ENCODE measurements around the gene TPM4. TPM values are rescaled to one million over a fixed set of nuclear protein-coding genes. Genes with fewer than 3 reads are reported as not detected.

Gene TPM4
- total and polyA plus RNA-seq, 2 of the 13 experiments (the other 11 are each of a cell fraction or from before 2014, with no cell fraction given) = 180 to 188 TPM

DNA sequence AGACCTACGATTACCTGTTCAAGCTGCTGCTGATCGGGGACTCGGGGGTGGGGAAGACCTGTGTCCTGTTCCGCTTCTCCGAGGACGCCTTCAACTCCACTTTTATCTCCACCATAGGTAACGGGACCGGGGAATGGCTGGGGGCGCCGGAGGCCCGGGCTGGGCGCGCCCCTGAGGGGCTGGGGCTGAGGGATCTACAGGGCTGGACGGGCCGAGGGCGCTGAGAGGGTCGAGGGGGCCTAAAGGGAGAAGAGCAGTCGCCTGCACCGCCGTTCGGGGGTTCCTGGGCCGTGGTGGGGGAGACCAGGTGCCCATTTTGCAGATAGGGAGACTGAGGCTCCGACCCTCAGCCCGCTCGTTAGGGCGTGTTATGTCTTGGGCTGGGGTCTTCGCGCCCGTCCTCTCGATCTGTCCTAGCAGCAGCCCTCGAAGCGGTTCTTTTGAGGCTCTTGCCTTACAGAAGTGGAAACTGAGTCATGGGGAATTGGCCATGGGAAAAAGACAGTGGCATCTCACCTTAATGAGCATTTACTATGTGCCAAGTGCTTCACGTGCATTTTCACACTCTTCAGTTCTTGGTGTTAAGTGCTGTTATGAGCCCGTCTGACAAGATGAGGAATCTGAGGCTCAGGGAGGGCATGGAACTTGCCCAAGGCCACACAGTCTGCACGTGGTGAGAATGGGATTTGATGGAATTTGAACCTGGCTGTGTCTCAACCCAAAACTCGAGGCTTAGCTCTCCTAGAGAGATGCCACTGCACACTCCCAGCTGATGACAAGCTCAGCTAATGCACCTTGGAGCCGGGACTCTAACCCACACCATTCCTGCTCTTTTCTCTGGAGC lies 35.8 kb downstream of the TPM4 start (continued):
- TF ChIP-seq ZFP91 (CRISPR knock-in tag; IDR thresholded peaks at IDR 0.05; ENCODE audit: borderline replicate concordance) (peak; percentile 6; the same call in 1 of the 2 replicates), ZNF800 (CRISPR knock-in tag; IDR thresholded peaks at IDR 0.05) (no peak), FIP1L1 (IDR thresholded peaks at IDR 0.05; ENCODE audit: borderline replicate concordance, insufficient read depth, low read depth, low read length) (no peak), AGO2 (optimal IDR thresholded peaks at IDR 0.05; ENCODE audit: low read depth, low read length) (peak; percentile 20), MTF2 (CRISPR knock-in tag; IDR thresholded peaks at IDR 0.05; ENCODE audit: borderline replicate concordance) (no peak), POLR2G (IDR thresholded peaks at IDR 0.05; ENCODE audit: low read depth, low read length) (peak; percentile 70), FLYWCH1 (CRISPR knock-in tag; IDR thresholded peaks at IDR 0.05) (no peak), ZNF24 (IDR thresholded peaks at IDR 0.05) (no peak), ELK4 (CRISPR knock-in tag; IDR thresholded peaks at IDR 0.05; ENCODE audit: borderline replicate concordance) (no peak)
- TF ChIP-seq, protein P1, sequence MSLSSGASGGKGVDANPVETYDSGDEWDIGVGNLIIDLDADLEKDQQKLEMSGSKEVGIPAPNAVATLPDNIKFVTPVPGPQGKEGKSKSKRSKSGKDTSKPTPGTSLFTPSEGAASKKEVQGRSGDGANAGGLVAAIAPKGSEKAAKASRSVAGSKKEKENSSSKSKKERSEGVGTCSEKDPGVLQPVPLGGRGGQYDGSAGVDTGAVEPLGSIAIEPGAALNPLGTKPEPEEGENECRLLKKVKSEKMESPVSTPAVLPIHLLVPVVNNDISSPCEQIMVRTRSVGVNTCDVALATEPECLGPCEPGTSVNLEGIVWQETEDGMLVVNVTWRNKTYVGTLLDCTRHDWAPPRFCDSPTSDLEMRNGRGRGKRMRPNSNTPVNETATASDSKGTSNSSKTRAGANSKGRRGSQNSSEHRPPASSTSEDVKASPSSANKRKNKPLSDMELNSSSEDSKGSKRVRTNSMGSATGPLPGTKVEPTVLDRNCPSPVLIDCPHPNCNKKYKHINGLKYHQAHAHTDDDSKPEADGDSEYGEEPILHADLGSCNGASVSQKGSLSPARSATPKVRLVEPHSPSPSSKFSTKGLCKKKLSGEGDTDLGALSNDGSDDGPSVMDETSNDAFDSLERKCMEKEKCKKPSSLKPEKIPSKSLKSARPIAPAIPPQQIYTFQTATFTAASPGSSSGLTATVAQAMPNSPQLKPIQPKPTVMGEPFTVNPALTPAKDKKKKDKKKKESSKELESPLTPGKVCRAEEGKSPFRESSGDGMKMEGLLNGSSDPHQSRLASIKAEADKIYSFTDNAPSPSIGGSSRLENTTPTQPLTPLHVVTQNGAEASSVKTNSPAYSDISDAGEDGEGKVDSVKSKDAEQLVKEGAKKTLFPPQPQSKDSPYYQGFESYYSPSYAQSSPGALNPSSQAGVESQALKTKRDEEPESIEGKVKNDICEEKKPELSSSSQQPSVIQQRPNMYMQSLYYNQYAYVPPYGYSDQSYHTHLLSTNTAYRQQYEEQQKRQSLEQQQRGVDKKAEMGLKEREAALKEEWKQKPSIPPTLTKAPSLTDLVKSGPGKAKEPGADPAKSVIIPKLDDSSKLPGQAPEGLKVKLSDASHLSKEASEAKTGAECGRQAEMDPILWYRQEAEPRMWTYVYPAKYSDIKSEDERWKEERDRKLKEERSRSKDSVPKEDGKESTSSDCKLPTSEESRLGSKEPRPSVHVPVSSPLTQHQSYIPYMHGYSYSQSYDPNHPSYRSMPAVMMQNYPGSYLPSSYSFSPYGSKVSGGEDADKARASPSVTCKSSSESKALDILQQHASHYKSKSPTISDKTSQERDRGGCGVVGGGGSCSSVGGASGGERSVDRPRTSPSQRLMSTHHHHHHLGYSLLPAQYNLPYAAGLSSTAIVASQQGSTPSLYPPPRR (CRISPR knock-in tag; IDR thresholded peaks at IDR 0.05; ENCODE audit: borderline replicate concordance) = no peak
- TF ChIP-seq, protein P2, sequence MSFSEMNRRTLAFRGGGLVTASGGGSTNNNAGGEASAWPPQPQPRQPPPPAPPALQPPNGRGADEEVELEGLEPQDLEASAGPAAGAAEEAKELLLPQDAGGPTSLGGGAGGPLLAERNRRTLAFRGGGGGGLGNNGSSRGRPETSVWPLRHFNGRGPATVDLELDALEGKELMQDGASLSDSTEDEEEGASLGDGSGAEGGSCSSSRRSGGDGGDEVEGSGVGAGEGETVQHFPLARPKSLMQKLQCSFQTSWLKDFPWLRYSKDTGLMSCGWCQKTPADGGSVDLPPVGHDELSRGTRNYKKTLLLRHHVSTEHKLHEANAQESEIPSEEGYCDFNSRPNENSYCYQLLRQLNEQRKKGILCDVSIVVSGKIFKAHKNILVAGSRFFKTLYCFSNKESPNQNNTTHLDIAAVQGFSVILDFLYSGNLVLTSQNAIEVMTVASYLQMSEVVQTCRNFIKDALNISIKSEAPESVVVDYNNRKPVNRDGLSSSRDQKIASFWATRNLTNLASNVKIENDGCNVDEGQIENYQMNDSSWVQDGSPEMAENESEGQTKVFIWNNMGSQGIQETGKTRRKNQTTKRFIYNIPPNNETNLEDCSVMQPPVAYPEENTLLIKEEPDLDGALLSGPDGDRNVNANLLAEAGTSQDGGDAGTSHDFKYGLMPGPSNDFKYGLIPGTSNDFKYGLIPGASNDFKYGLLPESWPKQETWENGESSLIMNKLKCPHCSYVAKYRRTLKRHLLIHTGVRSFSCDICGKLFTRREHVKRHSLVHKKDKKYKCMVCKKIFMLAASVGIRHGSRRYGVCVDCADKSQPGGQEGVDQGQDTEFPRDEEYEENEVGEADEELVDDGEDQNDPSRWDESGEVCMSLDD (CRISPR knock-in tag; IDR thresholded peaks at IDR 0.05; ENCODE audit: borderline replicate concordance) = 0 out of 2 replicates have a peak, but pooled peaks have one; percentile 15
- TF ChIP-seq, protein P3, sequence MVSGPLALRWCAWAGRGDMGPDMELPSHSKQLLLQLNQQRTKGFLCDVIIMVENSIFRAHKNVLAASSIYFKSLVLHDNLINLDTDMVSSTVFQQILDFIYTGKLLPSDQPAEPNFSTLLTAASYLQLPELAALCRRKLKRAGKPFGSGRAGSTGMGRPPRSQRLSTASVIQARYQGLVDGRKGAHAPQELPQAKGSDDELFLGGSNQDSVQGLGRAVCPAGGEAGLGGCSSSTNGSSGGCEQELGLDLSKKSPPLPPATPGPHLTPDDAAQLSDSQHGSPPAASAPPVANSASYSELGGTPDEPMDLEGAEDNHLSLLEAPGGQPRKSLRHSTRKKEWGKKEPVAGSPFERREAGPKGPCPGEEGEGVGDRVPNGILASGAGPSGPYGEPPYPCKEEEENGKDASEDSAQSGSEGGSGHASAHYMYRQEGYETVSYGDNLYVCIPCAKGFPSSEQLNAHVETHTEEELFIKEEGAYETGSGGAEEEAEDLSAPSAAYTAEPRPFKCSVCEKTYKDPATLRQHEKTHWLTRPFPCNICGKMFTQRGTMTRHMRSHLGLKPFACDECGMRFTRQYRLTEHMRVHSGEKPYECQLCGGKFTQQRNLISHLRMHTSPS (CRISPR knock-in tag; IDR thresholded peaks at IDR 0.05; ENCODE audit: low read depth) = no peak

All from HepG2 (cell line).